A549 (cell line): ENCODE results near the gene B9D1.

Source experiments
- BHLHE40 ChIP-seq: IDR thresholded peaks from 2 replicates; pipeline ENCODE4 v1.6.1; 2012; ENCODE audit warnings: low read depth, low read length, inconsistent platforms
- CBX2 ChIP-seq: fragments of 200-600 bp; sonication (generic); IDR thresholded peaks from 2 replicates; pipeline ENCODE4 v1.6.1; 2016; ENCODE audit warnings: low read depth, mild to moderate bottlenecking, borderline replicate concordance
- CEBPB ChIP-seq, 2 experiments: fragments of >200 bp in 1 of 2; sonication (Bioruptor Twin) in 1 of 2; formaldehyde crosslinking in 1 of 2; IDR thresholded peaks; 2 replicates each; pipeline ENCODE4 v1.6.1; 2012 to 2016
- EP300 ChIP-seq, 2 experiments: fragments of >200 bp; sonication (Bioruptor Twin); formaldehyde crosslinking; IDR thresholded peaks; 2 replicates in 1 of 2; 3 replicates in 1 of 2; pipeline ENCODE4 v1.6.1; 2016 to 2017
- HOXA7 ChIP-seq: fragments of 250-450 bp; sonication (Bioruptor Pico); IDR thresholded peaks from 2 replicates; pipeline ENCODE4 v1.5.0; 2020; ENCODE audit warnings: mild to moderate bottlenecking, moderate library complexity
- JUNB ChIP-seq: fragments of >200 bp; sonication (Bioruptor Twin); formaldehyde crosslinking; IDR thresholded peaks from 2 replicates; pipeline ENCODE4 v1.6.1; 2016
- KDM1A ChIP-seq: fragments of 200-600 bp; sonication (generic); IDR thresholded peaks from 2 replicates; pipeline ENCODE4 v1.6.1; 2016; ENCODE audit warnings: low read depth, mild to moderate bottlenecking
- MYC ChIP-seq: IDR thresholded peaks from 2 replicates; pipeline ENCODE4 v1.6.1; 2012; ENCODE audit warnings: mild to moderate bottlenecking, inconsistent platforms, low read length, improper control_type of control experiment, borderline replicate concordance
- POLR2A ChIP-seq: IDR thresholded peaks from 2 replicates; pipeline ENCODE4 v1.6.1; 2012; ENCODE audit warnings: mild to moderate bottlenecking, low read length
- RAD21 ChIP-seq, 2 experiments: fragments of >200 bp in 1 of 2; sonication (Bioruptor Twin) in 1 of 2; formaldehyde crosslinking in 1 of 2; IDR thresholded peaks in 1 of 2; conservative IDR thresholded peaks in 1 of 2; 2 replicates in 1 of 2; 3 replicates in 1 of 2; pipeline ENCODE4 v1.6.1; 2012 to 2018; ENCODE audit warnings: inconsistent platforms in 1 of 2
- SMC3 ChIP-seq: fragments of >200 bp; sonication (Bioruptor Twin); formaldehyde crosslinking; IDR thresholded peaks from 3 replicates; pipeline ENCODE4 v1.6.1; 2018; ENCODE audit warnings: inconsistent platforms
- TF ChIP-seq, protein P1 (sequence below): IDR thresholded peaks from 2 replicates; pipeline ENCODE4 v1.6.1; 2012
- TF ChIP-seq, protein P2 (sequence below): fragments of >200 bp; sonication (Bioruptor Twin); formaldehyde crosslinking; IDR thresholded peaks from 3 replicates; pipeline ENCODE4 v1.5.1; 2016

DNA sequence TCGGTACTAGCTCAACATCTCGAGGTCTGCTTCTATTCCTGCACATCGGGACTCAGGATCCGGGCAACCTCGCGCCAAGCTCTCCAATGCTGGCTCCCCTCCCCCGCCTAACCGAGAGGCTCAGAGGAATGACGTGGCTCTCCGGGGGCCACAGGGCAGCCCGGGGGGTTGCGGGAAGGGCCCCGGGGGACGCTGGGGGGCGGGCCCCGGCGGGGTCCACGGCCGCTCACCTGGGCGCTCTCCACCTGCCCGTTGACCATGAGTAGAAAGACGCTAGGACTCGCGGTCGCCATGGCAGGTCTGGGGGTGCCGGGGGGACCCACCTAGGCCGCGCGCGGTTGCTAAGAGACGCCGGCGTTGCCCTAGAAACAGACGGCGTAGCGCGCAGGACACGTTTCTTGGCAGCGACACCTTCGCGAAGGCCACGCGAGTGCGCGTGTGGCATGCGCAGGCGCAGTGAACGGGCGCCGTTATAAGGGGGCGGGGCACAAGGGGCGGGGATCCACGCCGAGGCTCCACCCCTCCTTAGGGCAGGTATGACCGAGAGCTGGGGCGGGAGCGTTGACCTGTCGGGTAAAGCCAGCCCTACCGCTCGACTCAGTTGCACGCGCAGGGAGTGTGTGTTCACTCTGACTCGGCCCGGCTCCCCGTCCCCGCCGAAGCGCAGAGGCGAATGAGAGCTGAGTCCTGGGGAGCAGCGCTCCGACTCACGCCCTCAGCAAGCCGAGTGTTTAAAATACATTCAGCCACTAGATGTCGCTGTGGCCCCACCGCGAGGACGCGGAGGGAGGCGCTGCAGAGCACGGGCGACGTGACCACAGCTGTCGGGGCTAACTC, at the start of gene B9D1:
- TF ChIP-seq CBX2 (no peak), BHLHE40 (peak; percentile 59; the same call in 1 of the 2 replicates), RAD21 (conservative IDR thresholded peaks at IDR 0.05 in 1 of 2, IDR thresholded peaks at IDR 0.05 in 1 of 2) (peak; percentile 100), EP300 (IDR thresholded peaks at IDR 0.05) (no peak), POLR2A (peak; percentile 47), HOXA7 (CRISPR knock-in tag) (no peak), SMC3 (peak; percentile 98), MYC (peak; percentile 81), CEBPB (IDR thresholded peaks at IDR 0.05) (no peak), JUNB (no peak), KDM1A (no peak)
- TF ChIP-seq, protein P1, sequence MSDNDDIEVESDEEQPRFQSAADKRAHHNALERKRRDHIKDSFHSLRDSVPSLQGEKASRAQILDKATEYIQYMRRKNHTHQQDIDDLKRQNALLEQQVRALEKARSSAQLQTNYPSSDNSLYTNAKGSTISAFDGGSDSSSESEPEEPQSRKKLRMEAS = peak; percentile 93
- TF ChIP-seq, protein P2, sequence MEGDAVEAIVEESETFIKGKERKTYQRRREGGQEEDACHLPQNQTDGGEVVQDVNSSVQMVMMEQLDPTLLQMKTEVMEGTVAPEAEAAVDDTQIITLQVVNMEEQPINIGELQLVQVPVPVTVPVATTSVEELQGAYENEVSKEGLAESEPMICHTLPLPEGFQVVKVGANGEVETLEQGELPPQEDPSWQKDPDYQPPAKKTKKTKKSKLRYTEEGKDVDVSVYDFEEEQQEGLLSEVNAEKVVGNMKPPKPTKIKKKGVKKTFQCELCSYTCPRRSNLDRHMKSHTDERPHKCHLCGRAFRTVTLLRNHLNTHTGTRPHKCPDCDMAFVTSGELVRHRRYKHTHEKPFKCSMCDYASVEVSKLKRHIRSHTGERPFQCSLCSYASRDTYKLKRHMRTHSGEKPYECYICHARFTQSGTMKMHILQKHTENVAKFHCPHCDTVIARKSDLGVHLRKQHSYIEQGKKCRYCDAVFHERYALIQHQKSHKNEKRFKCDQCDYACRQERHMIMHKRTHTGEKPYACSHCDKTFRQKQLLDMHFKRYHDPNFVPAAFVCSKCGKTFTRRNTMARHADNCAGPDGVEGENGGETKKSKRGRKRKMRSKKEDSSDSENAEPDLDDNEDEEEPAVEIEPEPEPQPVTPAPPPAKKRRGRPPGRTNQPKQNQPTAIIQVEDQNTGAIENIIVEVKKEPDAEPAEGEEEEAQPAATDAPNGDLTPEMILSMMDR = peak; percentile 100
